GM12878 (cell line): ENCODE results near the gene RNF34. TPM values are rescaled to one million over a fixed set of nuclear protein-coding genes. Genes with fewer than 3 reads are reported as not detected.

ENCODE experiments used
- ATAC-seq: fragments of 200-7000 bp; cut with Tn5 transposase; 3 replicates; pipeline ENCODE4 v1.9.1; 2020; ENCODE audit warnings: mild to moderate bottlenecking, moderate library complexity
- BruUV-seq: library from RNA; stranded (reverse); fragments of 400-500 nt; replicated peaks from 2 replicates; lab custom pipeline; 2021; lab: Mats Ljungman, UMichigan
- CTCF ChIA-PET: fragments of 300-600 bp; sonication (Branson Sonifier 250); formaldehyde crosslinking; extraction: SDS; loops from one replicate; lab custom pipeline; 2021; ENCODE audit warnings: inconsistent platforms; lab: Yijun Ruan, JAX
- POLR2A ChIA-PET: fragments of 350-600 bp; formaldehyde crosslinking; extraction: SDS; loops from one replicate; lab custom pipeline; 2021; ENCODE audit warnings: inconsistent platforms; lab: Charles Lee
- RAD21 ChIA-PET: fragments of 300-600 bp; sonication (Branson Sonifier 250); formaldehyde crosslinking; loops from one replicate; lab custom pipeline; 2023; ENCODE audit warnings: antibody characterized with exemption; ENCODE audit not compliant: unreplicated experiment; lab: Charles Lee
- SMC1A ChIA-PET: fragments of 300-600 bp; sonication (Branson Sonifier 250); formaldehyde crosslinking; loops from one replicate; lab custom pipeline; 2023; ENCODE audit not compliant: unreplicated experiment, uncharacterized antibody; lab: Charles Lee
- DNase-seq: peaks from one replicate; pipeline ENCODE4 v3.0.0-alpha.2; 2011; ENCODE audit warnings: low read depth, low spot score
- FAIRE-seq: peaks from 3 replicates; lab custom pipeline; 2011; peaks lifted over from hg19 to GRCh38; lab: Jason Lieb, UNC
- H2AFZ ChIP-seq: 2 replicates; pipeline ENCODE4 v1.6.0; 2011; ENCODE audit warnings: low read depth, low read length, control low read depth; ENCODE audit not compliant: control insufficient read depth
- H3K27ac ChIP-seq: 2 replicates; pipeline ENCODE4 v1.5.1; 2011; ENCODE audit warnings: control low read depth; ENCODE audit not compliant: control insufficient read depth, insufficient read depth
- H3K27me3 ChIP-seq, 2 experiments: replicated peaks in 1 of 2; 2 replicates each; pipeline versions ENCODE4 v1.6.0 to v1.6.1; 2011; ENCODE audit warnings: low read length in 1 of 2; ENCODE audit not compliant: control insufficient read depth in 2 of 2, insufficient read depth in 2 of 2
- H3K36me3 ChIP-seq, 2 experiments: 2 replicates each; pipeline ENCODE4 v1.5.1; 2011; ENCODE audit warnings: low read length in 1 of 2; ENCODE audit not compliant: control insufficient read depth in 2 of 2, insufficient read depth in 2 of 2
- H3K4me1 ChIP-seq: 2 replicates; pipeline ENCODE4 v1.6.1; 2011; ENCODE audit warnings: mild to moderate bottlenecking, low read length, moderate library complexity, mixed read lengths; ENCODE audit not compliant: control insufficient read depth, insufficient read depth
- H3K4me2 ChIP-seq: 2 replicates; pipeline ENCODE4 v1.6.0; 2011; ENCODE audit warnings: control low read depth; ENCODE audit not compliant: control insufficient read depth, insufficient read depth
- H3K4me3 ChIP-seq: fragments of 200-600 bp; sonication (generic); 2 replicates; pipeline ENCODE4 v1.5.1; 2016
- H3K79me2 ChIP-seq: 2 replicates; pipeline ENCODE4 v1.6.0; 2011; ENCODE audit warnings: low read length; ENCODE audit not compliant: control insufficient read depth, insufficient read depth
- H3K9ac ChIP-seq: 2 replicates; pipeline ENCODE4 v1.8.0; 2011; ENCODE audit warnings: low read length, control low read depth, mixed read lengths; ENCODE audit not compliant: control insufficient read depth, insufficient read depth
- H3K9me3 ChIP-seq: replicated peaks from 3 replicates; pipeline ENCODE4 v1.5.1; 2011; ENCODE audit warnings: mild to moderate bottlenecking, low read length; ENCODE audit not compliant: control insufficient read depth, insufficient read depth
- H4K20me1 ChIP-seq: 2 replicates; pipeline ENCODE4 v1.6.0; 2011; ENCODE audit not compliant: control insufficient read depth, insufficient read depth
- BCL3 ChIP-seq: IDR thresholded peaks from 2 replicates; pipeline ENCODE4 v1.6.1; 2011; ENCODE audit warnings: borderline replicate concordance, low read depth, mild to moderate bottlenecking, moderate library complexity, low read length; ENCODE audit not compliant: insufficient read depth, poor library complexity, severe bottlenecking
- CHD4 ChIP-seq: fragments of 200-600 bp; sonication (generic); IDR thresholded peaks from 2 replicates; pipeline ENCODE4 v1.6.1; 2016; ENCODE audit warnings: mild to moderate bottlenecking
- E2F8 ChIP-seq: fragments of 450-650 bp; IDR thresholded peaks from 2 replicates; pipeline ENCODE4 v1.6.1; 2018; ENCODE audit warnings: mild to moderate bottlenecking, low read depth, moderate library complexity; ENCODE audit not compliant: partially characterized antibody
- ESRRA ChIP-seq: IDR thresholded peaks from 2 replicates; pipeline ENCODE4 v1.6.1; 2012; ENCODE audit warnings: mild to moderate bottlenecking, low read length, improper control_type of control experiment
- MEF2A ChIP-seq: IDR thresholded peaks from 2 replicates; pipeline ENCODE4 v1.6.1; 2011; ENCODE audit warnings: low read depth, mild to moderate bottlenecking, low read length, moderate library complexity; ENCODE audit not compliant: insufficient read depth
- NFYA ChIP-seq: IDR thresholded peaks from 2 replicates; pipeline ENCODE4 v1.6.1; 2011; ENCODE audit warnings: low read depth, mild to moderate bottlenecking, low read length, improper control_type of control experiment, borderline replicate concordance
- NR2C1 ChIP-seq: fragments of 450-650 bp; IDR thresholded peaks from 2 replicates; pipeline ENCODE4 v1.6.1; 2017; ENCODE audit warnings: antibody characterized with exemption, mild to moderate bottlenecking, moderate library complexity
- RAD21 ChIP-seq: IDR thresholded peaks from 2 replicates; pipeline ENCODE4 v1.6.1; 2011; ENCODE audit warnings: mild to moderate bottlenecking, low read depth, low read length, moderate library complexity; ENCODE audit not compliant: insufficient read depth
- RCOR1 ChIP-seq: conservative IDR thresholded peaks from 2 replicates; pipeline ENCODE4 v1.6.1; 2012; ENCODE audit warnings: low read depth, low read length, improper control_type of control experiment
- RELA ChIP-seq: fragments of 450-650 bp; IDR thresholded peaks from 2 replicates; pipeline ENCODE4 v1.8.0; 2014; ENCODE audit warnings: borderline replicate concordance; ENCODE audit not compliant: partially characterized antibody
- SIN3A ChIP-seq: IDR thresholded peaks from 2 replicates; pipeline ENCODE4 v1.6.1; 2012; ENCODE audit warnings: low read depth, low read length, improper control_type of control experiment
- SPI1 ChIP-seq: IDR thresholded peaks from 2 replicates; pipeline ENCODE4 v1.6.1; 2011; ENCODE audit warnings: low read depth, mild to moderate bottlenecking, low read length, moderate library complexity, borderline replicate concordance; ENCODE audit not compliant: insufficient read depth
- SUPT20H ChIP-seq: IDR thresholded peaks from 2 replicates; pipeline ENCODE4 v1.6.1; 2011; ENCODE audit warnings: low read depth, mild to moderate bottlenecking, low read length, moderate library complexity, borderline replicate concordance; ENCODE audit not compliant: control insufficient read depth
- TCF12 ChIP-seq: IDR thresholded peaks from 2 replicates; pipeline ENCODE4 v1.6.1; 2011; ENCODE audit warnings: low read depth, mild to moderate bottlenecking, low read length
- WRNIP1 ChIP-seq: IDR thresholded peaks from 2 replicates; pipeline ENCODE4 v1.6.1; 2011; ENCODE audit warnings: low read depth, low read length, improper control_type of control experiment, borderline replicate concordance
- ZBED1 ChIP-seq: IDR thresholded peaks from 2 replicates; pipeline ENCODE4 v1.6.1; 2016; ENCODE audit warnings: borderline replicate concordance
- ZNF622 ChIP-seq: fragments of 450-650 bp; IDR thresholded peaks from 2 replicates; pipeline ENCODE4 v1.6.1; 2017; ENCODE audit warnings: mild to moderate bottlenecking, inconsistent platforms
- WGBS: methylation state at CpG from one replicate; pipeline ENCODE4 v1.1.6; 2016; ENCODE audit warnings: low lambda C conversion rate; ENCODE audit not compliant: insufficient replicate concordance, insufficient coverage; ENCODE audit errors: missing lambda C conversion rate; 5-methylcytosine and 5-hydroxymethylcytosine counted together
- in situ Hi-C: fragments of 300-500 bp; cut with MboI; formaldehyde crosslinking; loops from 9 replicates; pipeline ENCODE4 v1.14.3; 2018; ENCODE audit warnings: mixed read lengths
- intact Hi-C: fragments of 100-400 bp; cut with micrococcal nuclease; formaldehyde crosslinking; loops from one replicate; pipeline ENCODE4 v1.14.2; 2022; ENCODE audit not compliant: unreplicated experiment
- polyA plus RNA-seq, 11 experiments: library from polyadenylated mRNA; depleted of rRNA in 4 of 11; unstranded in 6 of 11; stranded (reverse) in 5 of 11; fragments of >200 nt; fragmentation: Nextera tagmentation in 4 of 11; fragmentation: Illumina TruSeq in 1 of 11; extraction: Ambion mirVana in 4 of 11; extraction: Trizol in 1 of 11; gene quantifications; 1 replicate in 1 of 11; 2 replicates in 10 of 11; pipeline versions ENCODE4 v1.2.1 to v1.2.3, GENCODE V29; 2011 to 2016; ENCODE audit warnings: inconsistent platforms in 2 of 11, missing spikeins in 2 of 11, low read depth in 1 of 11
- total RNA-seq, 4 experiments: library from RNA; depleted of rRNA in 3 of 4; stranded (reverse); fragments of >200 nt in 3 of 4; fragmentation: Illumina TruSeq in 1 of 4; extraction: Trizol in 1 of 4; gene quantifications; 2 replicates each; pipeline versions ENCODE4 v1.2.1 to v1.2.3, GENCODE V29; 2013 to 2021
- TF ChIP-seq, protein P1 (sequence below): IDR thresholded peaks from 2 replicates; pipeline ENCODE4 v1.6.1; 2011; ENCODE audit warnings: mild to moderate bottlenecking, low read depth, low read length, moderate library complexity; ENCODE audit not compliant: insufficient replicate concordance

RNF34 gene
- total and polyA plus RNA-seq, 10 of the 15 experiments (the other 5 are each of a cell fraction or from before 2014, with no cell fraction given): 63.6 to 199 (median 115) TPM

- no peaks in the 10 kb centered on the region for H3K9me3 ChIP-seq
- RAD21 ChIA-PET: no interaction called here
- no peak overlapping the region for H3K27ac ChIP-seq
- in situ Hi-C loops: no loop called here
- no peaks in the 10 kb centered on the region for H3K4me1 ChIP-seq
- no peak overlapping the region for H3K9ac ChIP-seq
- no peak overlapping the region for H2AFZ ChIP-seq
- no peak for FAIRE-seq
- no peaks in the 10 kb centered on the region for H3K79me2 ChIP-seq
- H3K4me3 ChIP-seq: no peak overlapping the region
- DNase-seq: no peak
- SMC1A ChIA-PET: interaction anchor here (1.5 kb wide), 1 partner anchor 34 kb away, joined by 4 read pairs; no protein-coding TSS in a partner anchor
- ATAC-seq: no peak
- no peaks in the 10 kb centered on the region for H3K36me3 ChIP-seq
- CTCF ChIA-PET: interaction anchor here (1.2 to 2.5 kb wide), 2 partner anchors 22 to 44 kb away, joined by 3 to 12 read pairs; no protein-coding TSS in a partner anchor
- no TSS peak for BruUV-seq
- POLR2A ChIA-PET: interaction anchor here (0.6 kb wide), 1 partner anchor 55 kb away, joined by 4 read pairs; no protein-coding TSS in a partner anchor
- intact Hi-C loops: no loop called here
- 10% methylated on average over 3 of the region's 3 CpGs for WGBS
- no peaks in the 10 kb centered on the region for H4K20me1 ChIP-seq
- no peaks in the 10 kb centered on the region for H3K27me3 ChIP-seq
- H3K4me2 ChIP-seq: no peak overlapping the region
- TF ChIP-seq RCOR1 (no peak), MEF2A (no peak), NFYA (no peak), CHD4 (no peak), RAD21 (no peak), E2F8 (no peak), SPI1 (no peak), TCF12 (no peak), ESRRA (no peak), BCL3 (no peak), SUPT20H (no peak), RELA (no peak), NR2C1 (no peak), SIN3A (no peak), WRNIP1 (no peak), ZBED1 (no peak), ZNF622 (no peak)
- TF ChIP-seq, protein P1, sequence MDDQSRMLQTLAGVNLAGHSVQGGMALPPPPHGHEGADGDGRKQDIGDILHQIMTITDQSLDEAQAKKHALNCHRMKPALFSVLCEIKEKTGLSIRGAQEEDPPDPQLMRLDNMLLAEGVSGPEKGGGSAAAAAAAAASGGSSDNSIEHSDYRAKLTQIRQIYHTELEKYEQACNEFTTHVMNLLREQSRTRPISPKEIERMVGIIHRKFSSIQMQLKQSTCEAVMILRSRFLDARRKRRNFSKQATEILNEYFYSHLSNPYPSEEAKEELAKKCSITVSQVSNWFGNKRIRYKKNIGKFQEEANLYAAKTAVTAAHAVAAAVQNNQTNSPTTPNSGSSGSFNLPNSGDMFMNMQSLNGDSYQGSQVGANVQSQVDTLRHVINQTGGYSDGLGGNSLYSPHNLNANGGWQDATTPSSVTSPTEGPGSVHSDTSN: no peak
These were observed 41.8 kb upstream of the RNF34 start for GRCh38 chr12:121358073-121358472.
